Nephron (organoid): ENCODE data around the gene HSPD1.
A peak's percentile ranks its signal among the peaks of the same experiment; 100 is the strongest.

Experiments used
- H3K27ac Mint-ChIP-seq, 3 experiments: 2 replicates each; pipeline ENCODE4 v1.8.0; 2020; ENCODE audit warnings: mixed read lengths in 3 of 3, mild to moderate bottlenecking in 2 of 3, moderate library complexity in 1 of 3
- H3K27me3 Mint-ChIP-seq: 2 replicates; pipeline ENCODE4 v1.8.0; 2021; ENCODE audit warnings: low read depth, mild to moderate bottlenecking, moderate library complexity, mixed read lengths
- H3K36me3 Mint-ChIP-seq: 2 replicates; pipeline ENCODE4 v1.8.0; 2020; ENCODE audit warnings: low read depth, mixed read lengths
- H3K4me1 Mint-ChIP-seq: 2 replicates; pipeline ENCODE4 v1.8.0; 2020; ENCODE audit warnings: mixed read lengths
- H3K4me3 Mint-ChIP-seq, 3 experiments: 2 replicates each; pipeline ENCODE4 v1.8.0; 2020; ENCODE audit warnings: mild to moderate bottlenecking in 3 of 3, mixed read lengths in 3 of 3, moderate library complexity in 2 of 3
- H3K9me3 Mint-ChIP-seq: 2 replicates; pipeline ENCODE4 v1.8.0; 2020; ENCODE audit warnings: mixed read lengths
- TF ChIP-seq, protein P1 (sequence below), 3 experiments: fragments of 200-600 bp; sonication (generic); IDR thresholded peaks; one replicate each; pipeline ENCODE4 v1.5.0; 2021; ENCODE audit warnings: antibody characterized with exemption in 3 of 3; ENCODE audit not compliant: unreplicated experiment in 3 of 3

The HSPD1 gene

DNA sequence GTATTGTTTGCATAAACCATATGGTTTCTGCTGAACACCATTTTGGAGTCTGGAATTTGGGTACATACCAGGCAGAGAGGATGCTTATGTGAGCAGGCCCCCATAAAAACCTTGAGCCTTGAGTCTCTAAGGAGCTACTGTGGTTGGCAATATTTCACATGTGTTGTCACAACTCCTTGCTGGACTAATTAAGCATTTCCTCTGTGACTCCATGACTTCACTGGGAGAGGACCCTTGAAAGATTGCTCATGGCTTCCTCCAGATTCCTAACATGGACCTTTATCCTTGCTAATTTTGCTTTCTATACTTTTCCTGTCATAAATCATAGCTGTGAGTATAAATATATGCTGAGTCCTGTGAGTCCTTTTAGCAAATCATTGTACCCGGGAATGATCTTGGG is 53.9 kb downstream of the HSPD1 start:
- TF ChIP-seq, protein P1, sequence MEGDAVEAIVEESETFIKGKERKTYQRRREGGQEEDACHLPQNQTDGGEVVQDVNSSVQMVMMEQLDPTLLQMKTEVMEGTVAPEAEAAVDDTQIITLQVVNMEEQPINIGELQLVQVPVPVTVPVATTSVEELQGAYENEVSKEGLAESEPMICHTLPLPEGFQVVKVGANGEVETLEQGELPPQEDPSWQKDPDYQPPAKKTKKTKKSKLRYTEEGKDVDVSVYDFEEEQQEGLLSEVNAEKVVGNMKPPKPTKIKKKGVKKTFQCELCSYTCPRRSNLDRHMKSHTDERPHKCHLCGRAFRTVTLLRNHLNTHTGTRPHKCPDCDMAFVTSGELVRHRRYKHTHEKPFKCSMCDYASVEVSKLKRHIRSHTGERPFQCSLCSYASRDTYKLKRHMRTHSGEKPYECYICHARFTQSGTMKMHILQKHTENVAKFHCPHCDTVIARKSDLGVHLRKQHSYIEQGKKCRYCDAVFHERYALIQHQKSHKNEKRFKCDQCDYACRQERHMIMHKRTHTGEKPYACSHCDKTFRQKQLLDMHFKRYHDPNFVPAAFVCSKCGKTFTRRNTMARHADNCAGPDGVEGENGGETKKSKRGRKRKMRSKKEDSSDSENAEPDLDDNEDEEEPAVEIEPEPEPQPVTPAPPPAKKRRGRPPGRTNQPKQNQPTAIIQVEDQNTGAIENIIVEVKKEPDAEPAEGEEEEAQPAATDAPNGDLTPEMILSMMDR (IDR thresholded peaks at IDR 0.05; ENCODE audit: unreplicated experiment in 3 of 3) = no peak
- Mint-ChIP-seq H3K4me1 (no peaks in the 10 kb centered on the region), H3K9me3 (no peaks in the 10 kb centered on the region), H3K27ac (peak overlapping the region; percentile 45 to 58 (median 54)), H3K27me3 (no peaks in the 10 kb centered on the region), H3K4me3 (no peak overlapping the region), H3K36me3 (no peaks in the 10 kb centered on the region)

DNA sequence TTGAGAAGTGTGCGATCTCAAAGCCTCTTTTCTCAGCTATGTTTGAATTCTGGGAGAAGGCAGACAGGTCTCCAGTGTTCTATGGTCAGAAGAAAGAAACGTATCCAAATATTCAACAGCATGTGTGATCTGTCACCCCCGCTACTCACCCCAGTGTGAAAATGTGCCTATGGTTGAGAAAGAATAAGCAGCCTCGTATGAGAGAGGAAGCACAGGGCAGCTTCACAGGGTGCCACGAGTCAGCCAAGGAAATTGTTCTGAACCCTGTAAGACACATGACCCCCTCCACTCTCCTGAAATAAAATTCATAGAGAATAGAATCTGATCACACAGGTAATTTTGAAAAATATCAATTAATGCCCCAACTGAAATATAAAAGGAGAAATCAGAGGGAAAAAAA is 56.8 kb downstream of the HSPD1 start:
- no peaks in the 10 kb centered on the region for H3K27me3 Mint-ChIP-seq
- no peaks in the 10 kb centered on the region for H3K4me1 Mint-ChIP-seq
- no peak overlapping the region for H3K4me3 Mint-ChIP-seq
- H3K36me3 Mint-ChIP-seq = no peaks in the 10 kb centered on the region
- no peaks in the 10 kb centered on the region for H3K9me3 Mint-ChIP-seq
- TF ChIP-seq, protein P1 (IDR thresholded peaks at IDR 0.05; ENCODE audit: unreplicated experiment in 3 of 3) = no peak
- H3K27ac Mint-ChIP-seq = peak overlapping the region in 1 of 3 experiments; percentile 12

DNA sequence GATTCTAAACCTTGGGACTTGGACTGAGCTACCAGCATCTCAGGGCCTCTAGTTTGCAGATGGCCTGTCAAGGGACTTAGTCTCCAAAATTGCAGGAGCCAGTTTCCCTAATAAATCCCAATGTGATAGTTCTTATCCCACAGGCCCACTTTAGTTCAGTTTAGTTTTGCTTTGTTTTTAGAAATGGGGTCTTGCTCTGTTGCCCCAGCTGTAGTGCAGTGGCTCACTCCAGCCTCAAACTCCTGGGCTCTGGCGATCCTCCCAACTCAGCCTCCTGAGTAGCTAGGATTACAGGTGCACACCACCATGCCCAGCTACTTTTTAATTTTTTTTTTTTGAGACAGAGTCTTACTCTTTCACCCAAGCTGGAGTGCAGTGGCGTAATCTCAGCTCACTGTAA is 62.3 kb downstream of the HSPD1 start:
- H3K4me3 Mint-ChIP-seq = peak overlapping the region; percentile 42 to 70 (median 68)
- TF ChIP-seq, protein P1 (IDR thresholded peaks at IDR 0.05; ENCODE audit: unreplicated experiment in 3 of 3) = no peak
- no peaks in the 10 kb centered on the region for H3K27me3 Mint-ChIP-seq
- H3K27ac Mint-ChIP-seq = peak overlapping the region; percentile 61 to 78 (median 62)
- no peaks in the 10 kb centered on the region for H3K9me3 Mint-ChIP-seq
- peaks cover 18% of the 10 kb centered on the region for H3K4me1 Mint-ChIP-seq
- H3K36me3 Mint-ChIP-seq = no peaks in the 10 kb centered on the region
